Bronchial epithelial cell (primary cell): Measurements from ENCODE around the gene METTL22. TPM values are rescaled to one million over a fixed set of nuclear protein-coding genes. Genes with fewer than 3 reads are reported as not detected.

ENCODE experiments used
- DNase-seq: peaks from one replicate; pipeline ENCODE4 v3.0.0-alpha.2; 2010; ENCODE audit warnings: low read depth
- FAIRE-seq: peaks from 2 replicates; lab custom pipeline; 2011; peaks lifted over from hg19 to GRCh38; lab: Jason Lieb, UNC
- H3K27me3 ChIP-seq: 2 replicates; pipeline ENCODE4 v1.5.1; 2011; ENCODE audit warnings: low read length; ENCODE audit not compliant: control insufficient read depth, insufficient read depth
- H3K36me3 ChIP-seq: 2 replicates; pipeline ENCODE4 v1.5.1; 2011; ENCODE audit warnings: low read length; ENCODE audit not compliant: control insufficient read depth, insufficient read depth
- H3K4me3 ChIP-seq: 2 replicates; pipeline ENCODE4 v1.5.1; 2011; ENCODE audit warnings: mild to moderate bottlenecking, low read depth, low read length, control low read depth
- CTCF ChIP-seq: IDR thresholded peaks from 2 replicates; pipeline ENCODE4 v1.5.1; 2011; ENCODE audit warnings: mild to moderate bottlenecking, moderate library complexity, low read length, control low read depth, inconsistent platforms; ENCODE audit not compliant: insufficient read depth, severe bottlenecking
- total RNA-seq: library from RNA; depleted of rRNA; stranded (reverse); fragments of >200 nt; gene quantifications from 2 replicates; pipeline ENCODE4 v1.2.1, GENCODE V29; 2014

Gene METTL22
- total RNA-seq, 1 donor from 2014 or later, result 14.5 TPM

GRCh38 chr16:8614435-8615029 is 7.0 kb upstream of the METTL22 start:
- no peaks in the 10 kb centered on the region for H3K27me3 ChIP-seq
- DNase-seq (no peak), FAIRE-seq (no peak)
- H3K4me3 ChIP-seq, result no peak overlapping the region
- H3K36me3 ChIP-seq, result no peaks in the 10 kb centered on the region
- no peak for TF ChIP-seq CTCF

GRCh38 chr16:8619671-8620370 is 1.7 kb upstream of the METTL22 start:
- DNase-seq (no peak), FAIRE-seq (no peak)
- H3K36me3 ChIP-seq, result peaks cover 1% of the 10 kb centered on the region
- no peak overlapping the region for H3K4me3 ChIP-seq
- no peak for TF ChIP-seq CTCF
- H3K27me3 ChIP-seq, result no peaks in the 10 kb centered on the region

GRCh38 chr16:8620535-8620934 is 963 bp upstream of the METTL22 start:
- TF ChIP-seq CTCF, result no peak
- Histone ChIP-seq H3K27me3 (no peaks in the 10 kb centered on the region), H3K36me3 (peaks cover 4% of the 10 kb centered on the region), H3K4me3 (no peak overlapping the region)
- FAIRE-seq, result no peak
- peak; percentile 91 for DNase-seq

- FAIRE-seq (no peak), DNase-seq (no peak)
- Histone ChIP-seq H3K4me3 (peak overlapping the region; percentile 84), H3K36me3 (peaks cover 9% of the 10 kb centered on the region), H3K27me3 (no peaks in the 10 kb centered on the region)
- TF ChIP-seq CTCF, result no peak
These were observed 301 bp upstream of the METTL22 start for GRCh38 chr16:8621222-8621571.

- no peak for TF ChIP-seq CTCF
- H3K27me3 ChIP-seq, result no peaks in the 10 kb centered on the region
- FAIRE-seq (peak; percentile 72), DNase-seq (no peak)
- H3K4me3 ChIP-seq, result peak overlapping the region; percentile 84
- peaks cover 11% of the 10 kb centered on the region for H3K36me3 ChIP-seq
These were observed 788 bp downstream of the METTL22 start for GRCh38 chr16:8622315-8622656.
